Measurements from ENCODE around the gene CACNG7.

GRCh38 chr19:53897459-53897858 is 11.6 kb upstream of the CACNG7 start:
- TF ChIP-seq CTCF (IDR thresholded peaks at IDR 0.05) (no peak), POLR2A (IDR thresholded peaks at IDR 0.05) (no peak)
